Endodermal cell (in vitro differentiated cells): ENCODE data around the gene NAV2. TPM values are rescaled to one million over a fixed set of nuclear protein-coding genes. Genes with fewer than 3 reads are reported as not detected.
A peak's percentile ranks its signal among the peaks of the same experiment; 100 is the strongest.

Source experiments
- DNase-seq: peaks from one replicate; pipeline ENCODE4 v3.0.0-alpha.2; 2017
- H3K27ac ChIP-seq: 2 replicates; pipeline ENCODE4 v1.5.1; 2013; ENCODE audit warnings: mild to moderate bottlenecking, low read depth, low read length, moderate library complexity
- H3K27me3 ChIP-seq: 2 replicates; pipeline ENCODE4 v1.6.1; 2013; ENCODE audit warnings: mild to moderate bottlenecking, low read length, moderate library complexity; ENCODE audit not compliant: insufficient read depth, control insufficient read depth, poor library complexity, severe bottlenecking
- H3K36me3 ChIP-seq: 2 replicates; pipeline ENCODE4 v1.7.0; 2013; ENCODE audit warnings: mild to moderate bottlenecking, low read length, moderate library complexity; ENCODE audit not compliant: control insufficient read depth, insufficient read depth
- H3K4me1 ChIP-seq: one replicate; pipeline ENCODE4 v1.7.0; 2013; ENCODE audit warnings: low read length; ENCODE audit not compliant: control insufficient read depth, insufficient read depth
- H3K4me3 ChIP-seq: 2 replicates; pipeline ENCODE4 v1.5.1; 2013; ENCODE audit warnings: mild to moderate bottlenecking, low read length, moderate library complexity
- H3K9ac ChIP-seq: 2 replicates; pipeline ENCODE4 v1.6.1; 2013; ENCODE audit warnings: mild to moderate bottlenecking, low read length, moderate library complexity; ENCODE audit not compliant: poor library complexity, severe bottlenecking; ENCODE audit errors: extremely low read depth
- H3K9me3 ChIP-seq: 2 replicates; pipeline ENCODE4 v1.6.1; 2013; ENCODE audit warnings: mild to moderate bottlenecking, low read length, moderate library complexity; ENCODE audit not compliant: control insufficient read depth
- H3K27ac Mint-ChIP-seq: 2 replicates; pipeline ENCODE4 v1.8.0; 2020; ENCODE audit warnings: mixed read lengths
- H3K27me3 Mint-ChIP-seq: 2 replicates; pipeline ENCODE4 v1.8.0; 2021; ENCODE audit warnings: mild to moderate bottlenecking, mixed read lengths; ENCODE audit not compliant: insufficient read depth
- H3K36me3 Mint-ChIP-seq: 2 replicates; pipeline ENCODE4 v1.8.0; 2020; ENCODE audit warnings: low read depth, mixed read lengths
- H3K4me1 Mint-ChIP-seq: 2 replicates; pipeline ENCODE4 v1.8.0; 2020; ENCODE audit warnings: mixed read lengths
- H3K4me3 Mint-ChIP-seq: 2 replicates; pipeline ENCODE4 v1.8.0; 2020; ENCODE audit warnings: mild to moderate bottlenecking, moderate library complexity, mixed read lengths
- H3K9me3 Mint-ChIP-seq: 2 replicates; pipeline ENCODE4 v1.8.0; 2020; ENCODE audit warnings: mild to moderate bottlenecking, mixed read lengths
- CTCF ChIP-seq: fragments of 200-600 bp; sonication (generic); conservative IDR thresholded peaks from 2 replicates; pipeline ENCODE4 v1.5.0; 2021; ENCODE audit warnings: antibody characterized with exemption, mild to moderate bottlenecking
- WGBS, 2 experiments: methylation state at CpG; one replicate each; pipeline versions ENCODE4 v1.1.5 to v1.1.7; 2013; ENCODE audit warnings: missing lambda C conversion rate in 2 of 2, mixed read lengths in 1 of 2; ENCODE audit not compliant: insufficient coverage in 1 of 2, insufficient read length in 1 of 2; 5-methylcytosine and 5-hydroxymethylcytosine counted together
- total RNA-seq, 2 donors: library from RNA; stranded (reverse); fragmentation: NEBNext Ultra II Directional in 1 of 2; extraction: Animal tissue kit (Norgen Biotek cat#: 25700) in 1 of 2; gene quantifications; 2 replicates in 1 of 2; 3 replicates in 1 of 2; pipeline ENCODE4 v1.2.1, GENCODE V29; 2021

The NAV2 gene
- total RNA-seq, 2 donors from 2014 or later, result 37.1 to 42.4 TPM

GRCh38 chr11:19895776-19896175 lies 183.1 kb downstream of the NAV2 start:
- no peak for TF ChIP-seq CTCF
- Histone ChIP-seq H3K4me1 (peaks cover under 1% of the 10 kb centered on the region), H3K9me3 (no peaks in the 10 kb centered on the region), H3K4me3 (no peak overlapping the region), H3K36me3 (no peaks in the 10 kb centered on the region), H3K9ac (no peak overlapping the region), H3K27me3 (no peaks in the 10 kb centered on the region), H3K27ac (no peak overlapping the region)
- Mint-ChIP-seq H3K4me1 (peaks cover 13% of the 10 kb centered on the region), H3K27me3 (no peaks in the 10 kb centered on the region), H3K36me3 (peaks cover 2% of the 10 kb centered on the region), H3K4me3 (no peak overlapping the region), H3K27ac (no peak overlapping the region), H3K9me3 (no peaks in the 10 kb centered on the region)
- DNase-seq, result peak; percentile 59
- WGBS, 2 experiments, result 79 to 82% methylated on average over 3 to 5 of the region's 5 CpGs

- Histone ChIP-seq H3K27me3 (no peaks in the 10 kb centered on the region), H3K4me3 (no peak overlapping the region), H3K9me3 (no peaks in the 10 kb centered on the region), H3K36me3 (no peaks in the 10 kb centered on the region), H3K9ac (no peak overlapping the region), H3K4me1 (no peaks in the 10 kb centered on the region), H3K27ac (no peak overlapping the region)
- 89% methylated on average over 1 of the region's 1 CpG; no CpG with 5 or more reads in 1 of the 2 experiments for WGBS, 2 experiments
- Mint-ChIP-seq H3K4me1 (no peaks in the 10 kb centered on the region), H3K27me3 (no peaks in the 10 kb centered on the region), H3K9me3 (no peaks in the 10 kb centered on the region), H3K27ac (peak overlapping the region; percentile 45), H3K4me3 (no peak overlapping the region), H3K36me3 (no peaks in the 10 kb centered on the region)
- peak; percentile 92 for TF ChIP-seq CTCF
- DNase-seq, result peak; percentile 94
Observed at GRCh38 chr11:19903620-19904069, 191.0 kb downstream of the NAV2 start.

- 41 to 47% methylated on average over 2 of the region's 2 CpGs for WGBS, 2 experiments
- Mint-ChIP-seq H3K27ac (no peak overlapping the region), H3K9me3 (no peaks in the 10 kb centered on the region), H3K4me3 (no peak overlapping the region), H3K4me1 (no peaks in the 10 kb centered on the region), H3K36me3 (no peaks in the 10 kb centered on the region), H3K27me3 (no peaks in the 10 kb centered on the region)
- Histone ChIP-seq H3K36me3 (no peaks in the 10 kb centered on the region), H3K9me3 (no peaks in the 10 kb centered on the region), H3K27me3 (no peaks in the 10 kb centered on the region), H3K4me1 (no peaks in the 10 kb centered on the region), H3K9ac (no peak overlapping the region), H3K4me3 (no peak overlapping the region), H3K27ac (no peak overlapping the region)
- no peak for DNase-seq
- peak; percentile 83 for TF ChIP-seq CTCF
Observed at GRCh38 chr11:19905280-19905853, 192.7 kb downstream of the NAV2 start.
